Endothelial cell of umbilical vein (primary cell): ENCODE measurements around the gene TPST1. TPM values are rescaled to one million over a fixed set of nuclear protein-coding genes. Genes with fewer than 3 reads are reported as not detected.

ENCODE experiments used
- BruUV-seq: library from RNA; stranded (reverse); fragments of 400-500 nt; replicated peaks from 2 replicates; lab custom pipeline; 2021; lab: Mats Ljungman, UMichigan
- CTCF ChIA-PET: fragments of 300-600, 350-600 bp; sonication (Branson Sonifier 250); formaldehyde crosslinking; loops from one replicate; lab custom pipeline; 2021; ENCODE audit warnings: antibody characterized with exemption, inconsistent platforms; lab: Charles Lee
- POLR2A ChIA-PET: fragments of 300-600, 350-600 bp; sonication (Branson Sonifier 250); formaldehyde crosslinking; loops from one replicate; lab custom pipeline; 2021; ENCODE audit warnings: antibody characterized with exemption, inconsistent platforms; lab: Charles Lee
- DNase-seq: peaks from one replicate; pipeline ENCODE4 v3.0.0-alpha.2; 2011; ENCODE audit warnings: low read depth, low spot score
- FAIRE-seq: peaks from 2 replicates; lab custom pipeline; 2011; peaks lifted over from hg19 to GRCh38; lab: Jason Lieb, UNC
- H2AFZ ChIP-seq: 2 replicates; pipeline ENCODE4 v1.6.0; 2012; ENCODE audit warnings: low read depth, low read length, control low read depth, inconsistent platforms
- H3K27ac ChIP-seq: 2 replicates; pipeline ENCODE4 v1.5.1; 2011; ENCODE audit warnings: low read depth, mild to moderate bottlenecking, control low read depth, low read length, moderate library complexity; ENCODE audit not compliant: insufficient read depth
- H3K27me3 ChIP-seq, 2 experiments: 2 replicates each; pipeline versions ENCODE4 v1.6.0 to v1.6.1; 2011; ENCODE audit warnings: low read length in 2 of 2, mixed read lengths in 1 of 2; ENCODE audit not compliant: control insufficient read depth in 2 of 2, insufficient read depth in 2 of 2
- H3K36me3 ChIP-seq, 2 experiments: 2 replicates in 1 of 2; 3 replicates in 1 of 2; pipeline ENCODE4 v1.5.1; 2011; ENCODE audit warnings: low read length in 2 of 2, mild to moderate bottlenecking in 1 of 2, moderate library complexity in 1 of 2; ENCODE audit not compliant: control insufficient read depth in 2 of 2, insufficient read depth in 2 of 2; ENCODE audit errors: extremely low read depth in 1 of 2
- H3K4me1 ChIP-seq: 3 replicates; pipeline ENCODE4 v1.5.1; 2011; ENCODE audit warnings: mild to moderate bottlenecking, low read length; ENCODE audit not compliant: control insufficient read depth, insufficient read depth; ENCODE audit errors: extremely low read depth
- H3K4me2 ChIP-seq: 2 replicates; pipeline ENCODE4 v1.6.1; 2011; ENCODE audit warnings: low read length, control low read depth, mixed read lengths; ENCODE audit not compliant: insufficient read depth
- H3K4me3 ChIP-seq, 3 experiments: fragments of 200-600 bp in 1 of 3; sonication (generic), shearing (Covaris generic) in 1 of 3; replicated peaks in 1 of 3; 2 replicates each; pipeline ENCODE4 v1.5.1; 2011 to 2016; ENCODE audit warnings: control low read depth in 3 of 3, low read length in 3 of 3, mild to moderate bottlenecking in 2 of 3, inconsistent platforms in 1 of 3, low read depth in 1 of 3, moderate library complexity in 1 of 3; ENCODE audit not compliant: insufficient read depth in 1 of 3
- H3K79me2 ChIP-seq: 2 replicates; pipeline ENCODE4 v1.6.0; 2012; ENCODE audit warnings: low read length, inconsistent platforms; ENCODE audit not compliant: control insufficient read depth, insufficient read depth
- H3K9ac ChIP-seq: replicated peaks from 2 replicates; pipeline ENCODE3; 2011; ENCODE audit warnings: low read length, control low read depth; ENCODE audit not compliant: insufficient read depth; ENCODE audit errors: extremely low read depth
- H3K9me1 ChIP-seq: replicated peaks from 3 replicates; pipeline ENCODE4 v1.6.0; 2011; ENCODE audit warnings: mild to moderate bottlenecking, low read length; ENCODE audit not compliant: control insufficient read depth, insufficient read depth; ENCODE audit errors: extremely low read depth
- H3K9me3 ChIP-seq: replicated peaks from 2 replicates; pipeline ENCODE4 v1.5.1; 2012; ENCODE audit warnings: low read length, inconsistent platforms; ENCODE audit not compliant: control insufficient read depth, insufficient read depth
- H4K20me1 ChIP-seq: replicated peaks from 2 replicates; pipeline ENCODE3; 2011; ENCODE audit warnings: mild to moderate bottlenecking, low read length; ENCODE audit not compliant: control insufficient read depth, insufficient read depth; ENCODE audit errors: extremely low read depth
- EZH2 ChIP-seq: IDR thresholded peaks from 2 replicates; pipeline ENCODE4 v1.6.1; 2012; ENCODE audit warnings: borderline replicate concordance, low read depth, mild to moderate bottlenecking, moderate library complexity, low read length, inconsistent platforms; ENCODE audit not compliant: severe bottlenecking
- FOS ChIP-seq: IDR thresholded peaks from 2 replicates; pipeline ENCODE4 v1.6.1; 2011; ENCODE audit warnings: mild to moderate bottlenecking, low read length, moderate library complexity, borderline replicate concordance; ENCODE audit not compliant: insufficient read depth
- GATA2 ChIP-seq: IDR thresholded peaks from 2 replicates; pipeline ENCODE4 v1.7.0; 2011; ENCODE audit warnings: low read depth, mild to moderate bottlenecking, moderate library complexity, mixed read lengths, low read length; ENCODE audit not compliant: insufficient read length, insufficient read depth
- JUN ChIP-seq: IDR thresholded peaks from 2 replicates; pipeline ENCODE4 v1.6.1; 2011; ENCODE audit warnings: borderline replicate concordance, low read depth; ENCODE audit not compliant: insufficient read length, insufficient read depth
- MYC ChIP-seq: IDR thresholded peaks from one replicate; pipeline ENCODE4 v1.6.1; 2011; ENCODE audit warnings: mild to moderate bottlenecking, low read depth, low read length
- POLR2A ChIP-seq: IDR thresholded peaks from 2 replicates; pipeline ENCODE4 v1.6.1; 2012; ENCODE audit warnings: low read depth, mild to moderate bottlenecking, control low read depth, low read length
- POLR2AphosphoS5 ChIP-seq: IDR thresholded peaks from 2 replicates; pipeline ENCODE4 v1.6.1; 2012; ENCODE audit warnings: low read depth, mild to moderate bottlenecking, control low read depth, low read length, moderate library complexity; ENCODE audit not compliant: insufficient read depth
- dilution Hi-C: fragments of 300-500 bp; cut with MboI; formaldehyde crosslinking; loops from one replicate; pipeline ENCODE4 v1.15.0; 2019; ENCODE audit warnings: low sequenced_read_pairs; ENCODE audit not compliant: extremely low pct_ligation_motif_present
- intact Hi-C: fragments of 100-400 bp; cut with micrococcal nuclease; formaldehyde crosslinking; loops from one replicate; pipeline ENCODE4 v1.10.0; 2022
- polyA plus RNA-seq, 4 experiments: library from polyadenylated mRNA; depleted of rRNA in 3 of 4; stranded (reverse) in 3 of 4; unstranded in 1 of 4; fragments of >200 nt; gene quantifications; 2 replicates each; pipeline versions ENCODE4 v1.2.1 to v1.2.3, GENCODE V29; 2011 to 2012; ENCODE audit warnings: missing spikeins in 1 of 4
- total RNA-seq: library from RNA; stranded (reverse); gene quantifications from 2 replicates; pipeline ENCODE4 v1.2.3, GENCODE V29; 2021
- TF ChIP-seq, protein P1 (sequence below), 2 donors: IDR thresholded peaks; 1 replicate in 1 of 2; 2 replicates in 1 of 2; pipeline ENCODE4 v1.5.1; 2011; ENCODE audit warnings: low read length in 2 of 2, mild to moderate bottlenecking in 2 of 2, moderate library complexity in 2 of 2, control low read depth in 1 of 2, inconsistent platforms in 1 of 2, low read depth in 1 of 2; ENCODE audit not compliant: insufficient read depth in 1 of 2; ENCODE audit errors: extremely low read depth in 1 of 2
- TF ChIP-seq, protein P2 (sequence below): IDR thresholded peaks from 2 replicates; pipeline ENCODE4 v1.6.1; 2011; ENCODE audit not compliant: insufficient read depth, insufficient read length

Gene TPST1
- total and polyA plus RNA-seq, 2 donors (not counting 3 experiments of a cell fraction or from before 2014, with no cell fraction given): 18.7 to 21.0 TPM

DNA sequence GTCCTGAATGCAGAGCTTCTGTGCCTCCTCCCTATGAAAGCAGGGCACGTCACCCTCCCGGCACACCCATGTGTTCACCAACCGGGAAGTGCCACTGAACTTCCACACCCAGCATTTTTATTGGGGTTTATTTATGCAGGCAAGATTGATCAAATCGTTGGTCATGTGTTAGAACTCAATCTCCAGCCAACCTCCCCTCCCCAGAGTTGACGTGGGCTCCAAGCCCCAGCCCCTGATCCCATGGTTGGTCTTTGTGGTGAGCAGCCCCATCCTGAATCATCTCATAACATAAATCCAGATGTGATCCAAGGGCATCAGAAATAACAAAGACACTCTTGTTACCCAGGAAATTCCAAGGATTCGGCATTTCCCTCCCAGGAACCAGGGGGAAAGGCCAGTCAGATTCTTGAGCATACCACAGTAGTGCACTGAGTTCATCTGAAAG is 151.2 kb downstream of the TPST1 start:
- H3K9me3 ChIP-seq: no peaks in the 10 kb centered on the region
- no peak for FAIRE-seq
- H2AFZ ChIP-seq: no peak overlapping the region
- H4K20me1 ChIP-seq: no peaks in the 10 kb centered on the region
- dilution Hi-C loops (no loop called here), intact Hi-C loops (no loop called here)
- H3K27ac ChIP-seq: no peak overlapping the region
- ChIA-PET CTCF (interaction anchor here (1.4 kb wide), 1 partner anchor 8 kb away, joined by 3 read pairs; no protein-coding TSS in a partner anchor), POLR2A (no interaction called here)
- no peak overlapping the region for H3K9ac ChIP-seq
- DNase-seq: no peak
- H3K4me2 ChIP-seq: no peak overlapping the region
- TF ChIP-seq, protein P1, sequence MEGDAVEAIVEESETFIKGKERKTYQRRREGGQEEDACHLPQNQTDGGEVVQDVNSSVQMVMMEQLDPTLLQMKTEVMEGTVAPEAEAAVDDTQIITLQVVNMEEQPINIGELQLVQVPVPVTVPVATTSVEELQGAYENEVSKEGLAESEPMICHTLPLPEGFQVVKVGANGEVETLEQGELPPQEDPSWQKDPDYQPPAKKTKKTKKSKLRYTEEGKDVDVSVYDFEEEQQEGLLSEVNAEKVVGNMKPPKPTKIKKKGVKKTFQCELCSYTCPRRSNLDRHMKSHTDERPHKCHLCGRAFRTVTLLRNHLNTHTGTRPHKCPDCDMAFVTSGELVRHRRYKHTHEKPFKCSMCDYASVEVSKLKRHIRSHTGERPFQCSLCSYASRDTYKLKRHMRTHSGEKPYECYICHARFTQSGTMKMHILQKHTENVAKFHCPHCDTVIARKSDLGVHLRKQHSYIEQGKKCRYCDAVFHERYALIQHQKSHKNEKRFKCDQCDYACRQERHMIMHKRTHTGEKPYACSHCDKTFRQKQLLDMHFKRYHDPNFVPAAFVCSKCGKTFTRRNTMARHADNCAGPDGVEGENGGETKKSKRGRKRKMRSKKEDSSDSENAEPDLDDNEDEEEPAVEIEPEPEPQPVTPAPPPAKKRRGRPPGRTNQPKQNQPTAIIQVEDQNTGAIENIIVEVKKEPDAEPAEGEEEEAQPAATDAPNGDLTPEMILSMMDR (IDR thresholded peaks at IDR 0.05; ENCODE audit: extremely low read depth in 1 of 2, insufficient read depth in 1 of 2, low read depth in 1 of 2, low read length in 2 of 2): no peak
- TF ChIP-seq FOS: no peak
- no peak for TF ChIP-seq JUN
- no peak for TF ChIP-seq GATA2
- TF ChIP-seq POLR2AphosphoS5: no peak
- no peak for TF ChIP-seq POLR2A
- TF ChIP-seq MYC: no peak
- TF ChIP-seq, protein P2, sequence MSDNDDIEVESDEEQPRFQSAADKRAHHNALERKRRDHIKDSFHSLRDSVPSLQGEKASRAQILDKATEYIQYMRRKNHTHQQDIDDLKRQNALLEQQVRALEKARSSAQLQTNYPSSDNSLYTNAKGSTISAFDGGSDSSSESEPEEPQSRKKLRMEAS: no peak
- TF ChIP-seq EZH2: no peak
- no peaks in the 10 kb centered on the region for H3K4me1 ChIP-seq
- no peaks in the 10 kb centered on the region for H3K27me3 ChIP-seq
- H3K36me3 ChIP-seq: peaks cover 0 to 3% of the 10 kb centered on the region in 2 experiments
- H3K9me1 ChIP-seq: no peaks in the 10 kb centered on the region
- no TSS peak for BruUV-seq
- H3K79me2 ChIP-seq: no peaks in the 10 kb centered on the region
- H3K4me3 ChIP-seq: no peak overlapping the region
